Activated CD8-positive, alpha-beta memory T cell treated with anti-CD3 and anti-CD28 coated beads for 4 hours (primary cell): ENCODE measurements around the gene NFKBIE.

ENCODE experiments used
- DNase-seq, 2 donors: peaks; one replicate each; pipeline ENCODE4 v3.0.0-alpha.2; 2020; ENCODE audit warnings: low read depth in 2 of 2

NFKBIE gene

GRCh38 chr6:44258325-44258863 lies 7.0 kb downstream of the NFKBIE start:
- no peak for DNase-seq

DNA sequence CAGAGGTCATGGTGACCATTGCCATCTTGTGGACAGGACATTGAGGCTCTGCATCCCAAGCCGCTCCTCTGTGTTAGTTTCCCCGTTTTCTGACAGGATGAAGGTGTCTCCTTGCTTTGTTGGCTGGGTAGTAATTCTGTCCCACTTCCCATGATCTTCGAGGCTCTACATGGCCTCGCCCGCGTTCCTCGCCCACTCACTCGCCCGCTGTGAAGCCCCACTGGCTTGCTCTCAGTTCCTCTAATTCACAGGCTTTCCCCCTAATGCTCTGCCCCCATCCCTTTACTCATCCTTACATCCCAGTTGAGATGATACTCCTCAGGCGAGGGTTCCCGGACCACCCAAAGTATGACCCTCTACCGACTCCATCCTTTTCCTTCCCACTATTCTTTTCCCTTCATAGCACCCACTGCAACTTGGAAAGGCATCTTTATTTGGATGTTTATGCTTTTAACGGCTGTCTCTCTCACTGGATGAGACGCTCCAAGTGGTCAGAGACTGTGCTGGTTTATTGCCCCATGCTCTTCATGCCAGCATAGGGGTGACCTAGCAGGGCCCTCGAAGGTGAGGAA lies 7.5 kb downstream of the NFKBIE start:
- DNase-seq = no peak

- DNase-seq = no peak
Observed at GRCh38 chr6:44257025-44257752, 8.2 kb downstream of the NFKBIE start, which contains the start of gene SLC35B2. TSS of gene SLC35B2 (minus strand) at chr6:44257528. CDS start at chr6:44257410, 118 bp downstream.

- DNase-seq = no peak
Observed at GRCh38 chr6:44256775-44257024, 8.7 kb downstream of the NFKBIE start.

DNA sequence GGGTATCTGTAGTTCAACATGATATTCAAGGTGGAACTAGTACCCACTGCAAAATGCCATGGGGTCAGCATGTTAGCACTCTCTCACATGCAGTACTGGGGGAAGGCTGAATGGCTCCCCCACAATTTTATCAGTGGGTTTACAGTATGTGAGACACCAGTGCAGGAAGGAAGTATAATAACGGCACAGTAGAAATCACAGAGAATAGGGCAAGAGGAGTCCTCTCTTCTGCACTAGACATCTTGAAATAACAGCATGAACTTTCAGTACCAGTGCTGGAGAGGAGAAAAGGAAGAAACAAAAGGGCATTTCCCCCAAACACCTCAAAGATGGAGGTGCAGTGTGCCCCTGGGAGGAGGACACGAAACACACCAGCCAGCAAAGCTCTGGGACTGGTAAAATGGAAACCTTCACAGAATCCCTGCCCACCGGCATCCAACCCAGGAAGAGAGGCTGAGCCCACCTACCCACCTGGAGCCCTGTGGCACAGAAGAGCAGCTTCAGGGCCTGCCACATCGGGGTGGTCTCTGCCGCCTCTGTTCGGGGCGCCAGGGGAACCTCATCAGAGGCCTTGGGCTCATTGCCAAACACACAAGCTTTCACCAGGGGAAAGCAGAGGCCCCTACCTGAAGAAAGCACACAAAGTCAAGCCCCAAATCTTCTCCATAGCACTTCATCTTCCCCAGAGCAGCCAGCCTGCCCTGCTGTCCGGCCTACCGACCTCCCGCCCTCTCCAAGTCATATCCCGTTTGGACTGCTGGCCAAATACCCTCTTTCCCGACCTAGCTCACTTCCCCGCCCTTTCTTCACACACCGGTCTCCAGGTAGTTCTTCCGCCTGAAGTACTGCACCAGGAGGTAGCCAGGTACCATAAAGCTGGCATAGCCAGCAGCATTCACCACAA lies 9.2 kb downstream of the NFKBIE start:
- DNase-seq = no peak

DNA sequence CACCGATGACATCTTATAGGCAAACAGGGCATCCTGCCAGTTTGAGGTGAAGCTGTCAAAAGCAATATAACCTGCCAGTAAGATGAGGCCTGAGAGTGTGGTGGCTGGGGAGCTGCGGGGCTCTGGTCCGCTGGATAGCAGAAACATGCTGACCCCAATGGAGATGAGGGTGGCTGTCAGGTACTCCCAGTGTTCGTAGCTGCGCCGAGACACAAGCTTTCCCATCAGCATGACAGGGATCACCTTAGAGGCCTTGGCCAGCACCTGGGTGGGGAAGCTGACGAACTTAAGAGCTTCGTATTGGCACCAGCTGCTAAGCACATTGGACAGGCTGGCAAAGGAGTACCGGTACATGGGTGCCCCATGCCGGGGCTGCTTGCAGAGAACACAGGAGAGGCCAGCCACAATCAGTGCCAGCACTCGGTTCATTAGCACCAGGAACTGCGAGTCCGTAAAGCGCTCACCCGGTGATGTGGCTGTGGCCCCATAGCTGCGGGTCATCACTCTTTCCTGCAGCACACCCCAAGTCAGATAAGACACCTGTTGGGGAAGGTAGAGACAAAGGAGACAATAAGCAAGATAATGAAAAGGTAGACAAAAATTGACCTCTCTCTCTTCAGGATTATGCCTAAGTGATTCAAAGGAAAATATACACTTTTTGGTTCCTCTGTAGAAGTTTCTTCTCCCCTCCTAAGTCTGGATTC lies 10.1 kb downstream of the NFKBIE start:
- DNase-seq = no peak

DNA sequence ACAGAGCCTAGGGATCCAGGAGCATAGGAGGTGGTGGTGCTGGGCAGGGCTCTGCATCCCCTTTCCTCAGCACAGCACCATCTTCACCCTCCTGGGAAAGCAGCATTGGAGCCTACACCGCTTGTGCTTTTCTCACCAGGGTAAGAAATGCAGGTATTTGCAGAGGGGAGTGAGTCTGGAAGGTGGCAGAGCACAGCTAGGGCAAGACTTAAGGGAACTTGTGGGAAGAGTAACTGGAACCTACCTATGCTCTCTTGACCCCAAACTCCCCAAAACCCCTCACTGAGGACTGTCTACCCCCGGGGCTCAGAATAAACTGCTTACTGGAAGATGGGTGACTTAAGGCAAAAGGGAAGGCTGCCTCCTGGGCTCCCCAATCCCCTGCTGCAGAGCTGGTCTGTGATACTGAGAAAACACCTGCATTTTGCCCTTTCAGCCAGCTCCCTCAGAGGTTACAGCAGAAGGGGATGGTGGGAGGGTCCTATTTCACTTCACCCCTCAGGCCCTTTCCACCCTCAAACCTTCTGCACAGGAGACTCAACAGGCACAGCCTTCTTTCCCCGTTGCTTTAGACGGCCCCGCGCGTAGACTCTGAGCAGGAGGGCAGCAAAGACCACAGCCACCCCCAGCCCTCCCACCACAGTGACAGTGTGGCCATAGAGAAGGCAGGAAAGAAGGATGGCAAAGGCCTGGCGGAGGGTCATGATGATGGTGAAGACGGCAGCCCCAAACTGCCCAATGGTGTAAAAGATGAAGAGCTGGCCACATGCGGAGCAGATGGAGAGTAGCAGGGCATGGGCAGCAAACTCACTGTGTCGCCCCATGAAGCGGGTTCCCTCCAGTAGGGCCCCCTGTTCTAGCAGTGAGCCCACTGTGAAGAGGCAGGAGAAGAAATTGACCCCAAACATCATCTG lies 10.9 kb downstream of the NFKBIE start:
- DNase-seq = no peak

GRCh38 chr6:44253307-44254101 lies 11.8 kb downstream of the NFKBIE start:
- DNase-seq = no peak

DNA sequence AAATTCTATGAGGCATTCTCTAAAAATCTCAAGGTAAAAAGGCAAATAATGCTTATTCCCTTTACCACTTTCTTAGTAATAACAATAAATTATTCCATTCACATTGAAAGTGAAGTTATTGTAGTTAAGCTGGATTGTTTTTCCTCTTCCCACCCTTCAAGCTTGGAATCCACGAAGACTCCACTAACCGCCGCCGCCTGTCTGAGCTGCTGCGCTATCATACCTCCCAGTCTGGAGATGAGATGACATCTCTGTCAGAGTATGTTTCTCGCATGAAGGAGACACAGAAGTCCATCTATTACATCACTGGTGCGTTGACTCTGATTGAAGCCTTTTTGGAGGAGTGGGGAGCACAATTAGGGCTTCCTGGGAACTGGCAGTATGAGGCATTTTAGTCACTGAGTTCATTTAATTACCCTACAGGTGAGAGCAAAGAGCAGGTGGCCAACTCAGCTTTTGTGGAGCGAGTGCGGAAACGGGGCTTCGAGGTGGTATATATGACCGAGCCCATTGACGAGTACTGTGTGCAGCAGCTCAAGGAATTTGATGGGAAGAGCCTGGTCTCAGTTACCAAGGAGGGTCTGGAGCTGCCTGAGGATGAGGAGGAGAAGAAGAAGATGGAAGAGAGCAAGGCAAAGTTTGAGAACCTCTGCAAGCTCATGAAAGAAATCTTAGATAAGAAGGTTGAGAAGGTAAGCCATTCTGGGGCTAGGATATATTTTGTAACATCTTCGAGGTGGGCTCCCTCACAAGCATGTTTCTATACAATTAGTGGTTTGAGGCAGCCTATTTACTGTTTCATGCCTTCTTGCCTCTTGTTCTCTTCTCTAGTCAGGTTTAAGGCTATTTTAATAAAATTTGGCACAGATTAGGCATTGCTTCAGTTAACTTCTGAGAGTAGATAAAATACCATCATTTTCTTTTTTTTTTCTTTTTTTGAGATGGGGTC lies 13.5 kb downstream of the NFKBIE start:
- no peak for DNase-seq

GRCh38 chr6:44250718-44251123 lies 14.6 kb downstream of the NFKBIE start:
- DNase-seq = no peak

- DNase-seq = no peak
Observed at GRCh38 chr6:44250067-44250717, 15.2 kb downstream of the NFKBIE start.

DNA sequence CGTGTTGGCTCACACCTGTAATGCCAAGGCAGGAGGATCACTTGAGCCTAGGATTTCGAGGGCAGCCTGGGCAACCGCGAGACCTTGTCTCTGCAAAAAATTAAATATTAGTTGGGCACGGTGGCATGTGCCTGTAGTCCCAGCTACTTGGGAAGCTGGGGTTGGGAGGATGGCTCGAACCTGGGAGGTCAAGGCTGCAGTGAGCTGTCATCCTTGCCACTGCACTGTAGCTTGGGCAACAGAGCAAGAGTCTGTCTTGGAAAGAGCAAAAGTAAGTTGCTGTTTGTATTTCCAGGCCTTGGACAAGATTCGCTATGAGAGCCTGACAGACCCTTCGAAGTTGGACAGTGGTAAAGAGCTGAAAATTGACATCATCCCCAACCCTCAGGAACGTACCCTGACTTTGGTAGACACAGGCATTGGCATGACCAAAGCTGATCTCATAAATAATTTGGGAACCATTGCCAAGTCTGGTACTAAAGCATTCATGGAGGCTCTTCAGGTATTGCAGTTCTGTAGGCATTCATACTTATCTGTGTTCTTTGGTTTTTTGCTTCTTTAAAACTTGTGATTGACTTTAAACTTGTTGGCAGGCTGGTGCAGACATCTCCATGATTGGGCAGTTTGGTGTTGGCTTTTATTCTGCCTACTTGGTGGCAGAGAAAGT lies 16.1 kb downstream of the NFKBIE start:
- no peak for DNase-seq

GRCh38 chr6:44248579-44248978 lies 16.8 kb downstream of the NFKBIE start:
- no peak for DNase-seq

- peak; percentile 88 to 90 for DNase-seq
Observed at GRCh38 chr6:44247338-44248302, 17.7 kb downstream of the NFKBIE start.

GRCh38 chr6:44246663-44247337 lies 18.6 kb downstream of the NFKBIE start, which contains the start of gene HSP90AB1:
TSS of gene HSP90AB1 (plus strand) at chr6:44247101. CDS start at chr6:44248630, 1,529 bp downstream.
- peak; percentile 91 to 98 for DNase-seq
